ENCODE measurements around the gene PTPRG. TPM values are rescaled to one million over a fixed set of nuclear protein-coding genes. Genes with fewer than 3 reads are reported as not detected.

The PTPRG gene
- total and polyA plus RNA-seq, 10 of the 15 experiments (the other 5 are each of a cell fraction or from before 2014, with no cell fraction given): 0.29 to 20.7 (median 1.4) TPM

GRCh38 chr3:61724801-61725200 is 163.4 kb downstream of the PTPRG start (continued):
- peak; percentile 73 for TF ChIP-seq CUX1 (IDR thresholded peaks at IDR 0.05; ENCODE audit: insufficient replicate concordance, low read depth, low read length)
- no peak; the same call in 1 of the 2 replicates for TF ChIP-seq SPI1 (IDR thresholded peaks at IDR 0.05; ENCODE audit: borderline replicate concordance, insufficient read depth, low read depth, low read length)
- no peak for TF ChIP-seq SIX5 (IDR thresholded peaks at IDR 0.05; ENCODE audit: low read depth, low read length, severe bottlenecking)
- no peak for TF ChIP-seq ZNF274 (IDR thresholded peaks at IDR 0.05; ENCODE audit: insufficient read depth, insufficient read length)
- TF ChIP-seq YBX1 (IDR thresholded peaks at IDR 0.05): no peak
- TF ChIP-seq ESRRA (IDR thresholded peaks at IDR 0.05; ENCODE audit: low read length): no peak
- no peak for TF ChIP-seq GATAD2B (conservative IDR thresholded peaks at IDR 0.05; ENCODE audit: low read depth)

- ChIA-PET POLR2A (interaction anchor here (1.1 to 1.4 kb wide), 4 partner anchors 9 to 205 kb away, joined by 3 to 5 read pairs (median 4); no protein-coding TSS in a partner anchor), SMC1A (ENCODE audit: uncharacterized antibody, unreplicated experiment) (interaction anchor here (0.8 to 3.0 kb wide), 15 partner anchors 15 to 161 kb away, joined by 3 to 15 read pairs (median 3); no protein-coding TSS in a partner anchor), CTCF (no interaction called here), RAD21 (ENCODE audit: unreplicated experiment) (interaction anchor here (0.9 to 2.2 kb wide), 7 partner anchors 9 to 462 kb away, joined by 3 to 6 read pairs (median 3); partner anchors contain the start of gene PTPRG)
- FAIRE-seq (no peak), ATAC-seq (peak; percentile 39), DNase-seq (ENCODE audit: low read depth, low spot score) (no peak)
- no peaks in the 10 kb centered on the region for H4K20me1 ChIP-seq (ENCODE audit: control insufficient read depth, insufficient read depth)
- no peak overlapping the region for H3K27ac ChIP-seq (ENCODE audit: control insufficient read depth, insufficient read depth)
- no peak overlapping the region for H2AFZ ChIP-seq (ENCODE audit: control insufficient read depth, low read depth, low read length)
- no peaks in the 10 kb centered on the region for H3K27me3 ChIP-seq (replicated peaks in 1 of 2; ENCODE audit: control insufficient read depth in 2 of 2, insufficient read depth in 2 of 2, low read length in 1 of 2)
- H3K4me2 ChIP-seq (ENCODE audit: control insufficient read depth, insufficient read depth): no peak overlapping the region
- no peak overlapping the region for H3K9ac ChIP-seq (ENCODE audit: control insufficient read depth, insufficient read depth, low read length)
- no TSS peak for BruUV-seq (replicated peaks)
- H3K4me1 ChIP-seq (ENCODE audit: control insufficient read depth, insufficient read depth, low read length): no peaks in the 10 kb centered on the region
- H3K79me2 ChIP-seq (ENCODE audit: control insufficient read depth, insufficient read depth, low read length): no peaks in the 10 kb centered on the region
- in situ Hi-C loops (cut with MboI) (no loop called here), intact Hi-C loops (cut with micrococcal nuclease; ENCODE audit: unreplicated experiment) (loop anchor here (10.0 kb wide), 1 partner anchor 161 kb away; the partner anchor contains the start of gene PTPRG)
- H3K4me3 ChIP-seq: no peak overlapping the region
- no peaks in the 10 kb centered on the region for H3K36me3 ChIP-seq (ENCODE audit: control insufficient read depth in 2 of 2, insufficient read depth in 2 of 2, low read length in 1 of 2)
- WGBS (ENCODE audit: insufficient coverage, insufficient replicate concordance, low lambda C conversion rate, missing lambda C conversion rate): 54% methylated on average over 5 of the region's 5 CpGs
- H3K9me3 ChIP-seq (replicated peaks; ENCODE audit: control insufficient read depth, insufficient read depth, low read length): no peaks in the 10 kb centered on the region
- TF ChIP-seq NR2F1 (conservative IDR thresholded peaks at IDR 0.05) (peak; percentile 73), MTA2 (IDR thresholded peaks at IDR 0.05; ENCODE audit: low read depth) (0 out of 2 replicates have a peak, but pooled peaks have one; percentile 16), BHLHE40 (IDR thresholded peaks at IDR 0.05; ENCODE audit: borderline replicate concordance in 1 of 2, low read depth in 2 of 2, low read length in 1 of 2) (no peak), DPF2 (IDR thresholded peaks at IDR 0.05) (0 out of 2 replicates have a peak, but pooled peaks have one; percentile 15), SKIL (IDR thresholded peaks at IDR 0.05; ENCODE audit: low read depth, poor library complexity, severe bottlenecking) (no peak), CBX5 (IDR thresholded peaks at IDR 0.05; ENCODE audit: low read depth) (no peak), MLLT1 (IDR thresholded peaks at IDR 0.05) (0 out of 2 replicates have a peak, but pooled peaks have one; percentile 20)
Measured at GRCh38 chr3:61725851-61726333, 164.5 kb downstream of the PTPRG start.
